AG04449 (cell line): Measurements from ENCODE around the gene DDI1.
"Not testable (repeated sequence)": the region's sequence is repeated elsewhere in the genome, so short reads cannot be mapped to it uniquely, and the experiment has no call there.

Experiments used
- CTCF ChIA-PET: fragments of 350-600 bp; formaldehyde crosslinking; extraction: SDS; loops from one replicate; lab custom pipeline; 2021; ENCODE audit warnings: antibody characterized with exemption; lab: Yijun Ruan, JAX
- POLR2A ChIA-PET: fragments of 400-600, 350-600 bp; formaldehyde crosslinking; extraction: SDS; loops from one replicate; lab custom pipeline; 2020; ENCODE audit warnings: antibody characterized with exemption, inconsistent platforms; lab: Yijun Ruan, JAX
- DNase-seq: peaks from one replicate; pipeline ENCODE4 v3.0.0-alpha.2; 2010; ENCODE audit warnings: low read depth, low spot score
- H3K4me3 ChIP-seq: 2 replicates; pipeline ENCODE4 v1.5.1; 2011; ENCODE audit warnings: low read depth, mild to moderate bottlenecking, control low read depth, low read length
- CTCF ChIP-seq: IDR thresholded peaks from one replicate; pipeline ENCODE4 v1.5.1; 2011; ENCODE audit warnings: mild to moderate bottlenecking, moderate library complexity, low read length, control low read depth, inconsistent platforms; ENCODE audit not compliant: insufficient read depth; ENCODE audit errors: missing control alignments

The DDI1 gene

GRCh38 chr11:104043678-104044239 lies 7.3 kb downstream of the DDI1 start:
- TF ChIP-seq CTCF: no peak
- DNase-seq: no peak
- ChIA-PET CTCF (no interaction called here), POLR2A (no interaction called here)
- H3K4me3 ChIP-seq: no peak overlapping the region

DNA sequence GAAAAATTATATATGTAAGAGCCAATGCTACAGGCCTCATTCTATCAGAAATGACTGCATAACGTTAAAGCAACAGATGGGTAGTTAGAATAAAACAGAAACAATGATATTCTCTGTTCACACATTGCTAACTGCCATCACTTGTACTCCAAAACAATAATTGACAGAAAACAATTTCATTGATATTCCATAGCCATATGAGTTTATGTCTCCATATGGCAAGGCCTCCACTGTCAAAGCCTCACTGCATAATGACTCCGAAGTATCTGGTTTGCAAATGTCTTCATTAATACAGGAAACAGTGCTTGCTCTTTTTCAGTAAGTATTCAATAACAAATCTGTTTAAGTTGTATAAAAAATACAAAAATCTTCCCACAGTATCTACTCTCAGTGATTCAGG lies 9.9 kb downstream of the DDI1 start:
- CTCF ChIA-PET: no interaction called here
- H3K4me3 ChIP-seq: no peak overlapping the region
- no peak for DNase-seq
- POLR2A ChIA-PET: no interaction called here
- TF ChIP-seq CTCF: no peak

GRCh38 chr11:104046858-104047257 lies 10.4 kb downstream of the DDI1 start:
- POLR2A ChIA-PET, H3K4me3 ChIP-seq, DNase-seq, CTCF ChIA-PET: not testable (repeated sequence)

DNA sequence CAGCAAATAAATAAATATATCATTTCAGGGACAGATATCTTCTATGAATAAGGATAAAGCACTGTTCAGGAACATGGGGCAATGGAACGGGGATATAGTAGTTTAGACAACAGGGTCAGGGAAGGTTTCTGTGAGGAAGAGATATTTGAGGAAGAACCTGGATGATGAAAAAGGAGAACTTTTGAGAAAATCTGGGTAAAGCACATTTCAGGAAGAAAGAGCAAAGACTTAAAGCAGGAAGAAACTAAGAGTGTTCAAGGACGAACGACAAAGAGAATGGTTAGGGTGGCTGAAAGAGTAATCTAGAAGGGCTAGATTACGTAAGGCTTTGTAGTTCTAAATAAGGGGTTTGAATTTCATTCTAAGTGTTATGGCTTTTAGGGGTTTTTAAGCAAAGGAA lies 12.7 kb downstream of the DDI1 start:
- DNase-seq: no peak
- H3K4me3 ChIP-seq: no peak overlapping the region
- ChIA-PET POLR2A (no interaction called here), CTCF (no interaction called here)
- TF ChIP-seq CTCF: no peak

DNA sequence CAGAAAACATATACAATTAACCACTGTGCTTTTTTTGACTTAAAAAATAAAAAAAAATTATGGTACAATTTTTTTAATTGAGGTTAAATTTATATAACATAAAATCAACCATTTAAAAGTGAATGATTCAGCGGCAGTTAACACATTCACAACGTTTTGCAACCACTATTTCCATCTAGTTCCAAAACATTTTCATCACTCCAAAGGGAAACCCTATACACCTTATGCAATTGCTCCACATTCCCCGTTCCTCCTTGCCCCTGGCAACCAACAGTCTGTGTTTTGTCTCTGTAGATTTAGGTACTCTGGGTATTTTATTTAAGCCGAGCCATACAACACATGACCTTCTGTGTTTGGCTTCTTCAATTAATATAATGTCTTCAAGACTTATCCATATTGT lies 15.3 kb downstream of the DDI1 start:
- no peak overlapping the region for H3K4me3 ChIP-seq
- CTCF ChIA-PET: no interaction called here
- no peak for DNase-seq
- POLR2A ChIA-PET: no interaction called here
- no peak for TF ChIP-seq CTCF

DNA sequence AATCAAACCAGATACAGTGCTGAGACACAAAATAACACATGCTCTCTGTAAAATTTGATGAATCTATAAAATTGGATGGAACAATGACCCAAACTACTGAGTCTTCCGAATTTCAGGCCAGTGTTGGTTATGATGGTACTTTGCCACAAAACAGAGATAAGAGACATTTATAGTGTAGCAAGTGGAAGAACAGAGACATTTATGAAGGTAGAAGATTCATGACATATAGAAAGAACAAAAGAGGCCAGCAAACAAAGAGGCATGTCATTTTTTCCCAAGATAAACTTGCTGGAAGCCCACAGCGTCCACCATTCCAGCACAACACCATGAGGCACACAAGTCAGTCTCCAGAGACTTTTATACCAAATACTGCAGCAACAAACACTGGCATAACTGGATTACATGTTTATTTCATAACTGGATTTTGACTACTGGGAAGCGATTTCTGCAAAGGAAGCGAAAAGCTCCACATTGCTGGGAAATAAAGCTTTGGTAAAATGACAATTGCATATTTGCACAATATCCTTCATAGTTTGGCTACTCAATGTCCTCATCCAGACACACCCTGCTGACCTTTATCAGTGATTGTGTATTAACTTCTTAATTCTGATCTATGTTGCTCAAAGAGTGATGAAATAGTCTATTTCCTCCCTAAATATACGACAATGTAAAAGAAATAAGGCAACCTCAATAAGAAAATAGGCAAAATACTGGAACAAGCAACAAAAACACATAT lies 17.5 kb downstream of the DDI1 start:
- CTCF ChIA-PET: no interaction called here
- POLR2A ChIA-PET: no interaction called here
- no peak for TF ChIP-seq CTCF
- no peak for DNase-seq
- H3K4me3 ChIP-seq: no peak overlapping the region
